NCI-H146 treated with DMSO at 0.1 percent for 48 hours (cell line): ENCODE results near the gene MEIS3.
"Not testable (repeated sequence)": the region's sequence is repeated elsewhere in the genome, so short reads cannot be mapped to it uniquely, and the experiment has no call there.

ENCODE experiments used
- DNase-seq: peaks from one replicate; lab custom pipeline; 2025; ENCODE audit not compliant: unreplicated experiment; lab: John Stamatoyannopoulos, UW

Gene MEIS3

GRCh38 chr19:47417107-47417745, 2.1 kb downstream of the MEIS3 start:
- DNase-seq, result no peak

- no peak for DNase-seq
These were observed 2.7 kb downstream of the MEIS3 start for GRCh38 chr19:47416643-47416985.

- no peak for DNase-seq
These were observed 3.2 kb downstream of the MEIS3 start for GRCh38 chr19:47415953-47416642.

- no peak for DNase-seq
These were observed 4.9 kb downstream of the MEIS3 start for GRCh38 chr19:47414469-47414868.

- DNase-seq, result no peak
These were observed 5.4 kb downstream of the MEIS3 start for GRCh38 chr19:47413941-47414340.

GRCh38 chr19:47411696-47412095, 7.6 kb downstream of the MEIS3 start:
- DNase-seq, result not testable (repeated sequence)

GRCh38 chr19:47411101-47411500, 8.2 kb downstream of the MEIS3 start:
- DNase-seq, result no peak

GRCh38 chr19:47408156-47408938, 11.0 kb downstream of the MEIS3 start:
- DNase-seq, result no peak

- DNase-seq, result peak; percentile 37
These were observed 11.9 kb downstream of the MEIS3 start for GRCh38 chr19:47407417-47407774.

GRCh38 chr19:47406711-47407416, 12.5 kb downstream of the MEIS3 start:
- DNase-seq, result no peak

GRCh38 chr19:47405854-47406417, 13.4 kb downstream of the MEIS3 start:
- no peak for DNase-seq

GRCh38 chr19:47405197-47405550, 14.2 kb downstream of the MEIS3 start:
- DNase-seq, result no peak

GRCh38 chr19:47404334-47405196, 14.8 kb downstream of the MEIS3 start:
- no peak for DNase-seq

GRCh38 chr19:47402504-47402903, 16.8 kb downstream of the MEIS3 start:
- DNase-seq, result no peak

- DNase-seq, result no peak
These were observed 20.4 kb downstream of the MEIS3 start for GRCh38 chr19:47398707-47399597.

GRCh38 chr19:47391510-47392223, 27.7 kb downstream of the MEIS3 start:
- peak; percentile 68 for DNase-seq

GRCh38 chr19:47390533-47391488, 28.5 kb downstream of the MEIS3 start:
- no peak for DNase-seq

- DNase-seq, result no peak
These were observed 30.2 kb downstream of the MEIS3 start for GRCh38 chr19:47389150-47389556.
